D721Med (cell line): ENCODE results near the gene EIF4E1B.

ENCODE experiments used
- DNase-seq: peaks from one replicate; pipeline ENCODE4 v3.0.0; 2011; ENCODE audit warnings: low spot score; ENCODE audit not compliant: insufficient read length
- FAIRE-seq: peaks from 2 replicates; lab custom pipeline; 2011; peaks lifted over from hg19 to GRCh38; lab: Jason Lieb, UNC
- CTCF ChIP-seq: IDR thresholded peaks from 2 replicates; pipeline ENCODE4 v1.5.1; 2012; ENCODE audit warnings: mild to moderate bottlenecking, control low read depth; ENCODE audit not compliant: insufficient read depth; ENCODE audit errors: missing control alignments

Gene EIF4E1B

GRCh38 chr5:176612855-176613254 is 17.6 kb upstream of the EIF4E1B start:
- DNase-seq (no peak), FAIRE-seq (no peak)

DNA sequence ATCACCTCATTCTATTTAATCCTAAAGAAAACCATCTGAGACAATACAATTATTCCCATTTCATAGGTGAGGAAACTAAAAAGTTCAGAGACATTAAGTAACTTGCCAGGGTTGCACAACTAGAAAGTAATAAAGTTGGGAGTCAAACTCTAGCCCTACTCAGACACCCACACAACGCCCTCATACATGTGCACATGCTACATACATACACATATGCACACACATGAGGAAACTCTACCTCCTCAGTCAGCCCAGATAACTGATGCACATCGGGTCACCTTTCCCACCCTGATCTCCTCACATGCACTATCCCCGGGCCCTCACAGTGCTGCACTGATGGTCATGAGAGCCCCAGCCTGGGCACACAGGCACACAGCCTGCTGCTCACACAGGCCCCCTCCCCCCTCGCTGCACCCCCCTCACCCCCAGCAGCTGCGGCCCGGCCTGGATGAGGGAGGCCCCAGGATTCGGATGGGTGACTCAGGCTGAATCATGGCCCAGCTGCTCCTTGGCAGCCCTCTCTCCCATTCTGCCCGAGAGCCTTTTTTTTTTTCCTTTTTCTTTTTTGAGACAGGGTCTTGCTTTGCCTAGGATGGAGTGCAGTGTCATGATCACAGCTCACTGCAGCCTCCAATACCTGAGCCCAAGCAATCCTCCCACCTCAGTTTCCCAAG is 15.5 kb upstream of the EIF4E1B start:
- FAIRE-seq (no peak), DNase-seq (no peak)
- TF ChIP-seq CTCF = no peak

More at GRCh38 chr5:176612855-176613254, 17.6 kb upstream of the EIF4E1B start:
- no peak for TF ChIP-seq CTCF

- TF ChIP-seq CTCF = no peak
- FAIRE-seq (no peak), DNase-seq (no peak)
Observed at GRCh38 chr5:176616511-176616910, 14.0 kb upstream of the EIF4E1B start.

- FAIRE-seq = no peak
- DNase-seq = no peak
- no peak for TF ChIP-seq CTCF
Observed at GRCh38 chr5:176618783-176619182, 11.7 kb upstream of the EIF4E1B start.

GRCh38 chr5:176619203-176619568 is 11.3 kb upstream of the EIF4E1B start:
- FAIRE-seq = no peak
- no peak for DNase-seq
- TF ChIP-seq CTCF = peak; percentile 56

GRCh38 chr5:176619569-176620332 is 10.7 kb upstream of the EIF4E1B start:
- no peak for TF ChIP-seq CTCF
- DNase-seq = no peak
- FAIRE-seq = no peak
